ENCODE results near the gene ZNF205. TPM values are rescaled to one million over a fixed set of nuclear protein-coding genes. Genes with fewer than 3 reads are reported as not detected.

ZNF205 gene
- total and polyA plus RNA-seq, 9 of the 15 experiments (the other 6 are each of a cell fraction or from before 2014, with no cell fraction given) = 2.4 to 11.8 (median 5.1) TPM; not detected in 2

DNA sequence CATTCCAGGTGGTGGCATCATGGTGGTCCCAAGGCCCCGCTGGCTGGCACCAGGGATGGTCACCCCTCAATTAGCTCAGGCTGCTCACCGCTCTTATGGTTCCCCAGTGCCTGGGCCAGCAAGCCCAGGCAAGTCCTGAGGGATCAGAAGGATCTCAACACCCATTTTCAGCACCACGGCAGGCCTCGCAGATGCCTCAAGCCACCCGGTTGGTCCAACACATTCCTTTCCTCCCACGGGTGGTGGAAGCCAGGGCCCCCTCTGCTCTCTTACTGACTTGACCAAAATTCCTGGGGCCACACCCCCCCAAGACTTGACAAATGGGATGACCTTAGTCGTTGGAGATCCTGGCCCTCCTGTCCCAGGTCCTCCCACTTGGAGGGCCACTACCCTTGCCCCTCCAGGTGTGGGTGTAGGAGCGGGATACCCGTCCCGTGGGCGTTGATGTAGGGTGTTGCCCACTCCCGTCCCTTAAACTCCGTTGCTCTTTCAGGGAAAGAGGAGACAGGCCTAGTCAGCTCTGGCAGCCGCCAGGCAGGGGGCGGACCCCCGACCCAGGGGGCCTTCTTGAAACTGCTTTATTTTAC, 5.9 kb downstream of the ZNF205 start:
- TF ChIP-seq NR3C1 (CRISPR knock-in tag; IDR thresholded peaks at IDR 0.05) (no peak), ZNF253 (CRISPR knock-in tag; conservative IDR thresholded peaks at IDR 0.05) (no peak), SRSF3 (IDR thresholded peaks at IDR 0.05; ENCODE audit: insufficient read depth, low read length) (no peak), RB1 (IDR thresholded peaks at IDR 0.05; ENCODE audit: low read depth) (no peak), RBM14 (IDR thresholded peaks at IDR 0.05; ENCODE audit: borderline replicate concordance, insufficient read depth, low read depth, low read length) (no peak), SAP30 (IDR thresholded peaks at IDR 0.05; ENCODE audit: borderline replicate concordance, insufficient read depth, low read depth, low read length, poor library complexity, severe bottlenecking) (no peak)
- TF ChIP-seq, protein P1, sequence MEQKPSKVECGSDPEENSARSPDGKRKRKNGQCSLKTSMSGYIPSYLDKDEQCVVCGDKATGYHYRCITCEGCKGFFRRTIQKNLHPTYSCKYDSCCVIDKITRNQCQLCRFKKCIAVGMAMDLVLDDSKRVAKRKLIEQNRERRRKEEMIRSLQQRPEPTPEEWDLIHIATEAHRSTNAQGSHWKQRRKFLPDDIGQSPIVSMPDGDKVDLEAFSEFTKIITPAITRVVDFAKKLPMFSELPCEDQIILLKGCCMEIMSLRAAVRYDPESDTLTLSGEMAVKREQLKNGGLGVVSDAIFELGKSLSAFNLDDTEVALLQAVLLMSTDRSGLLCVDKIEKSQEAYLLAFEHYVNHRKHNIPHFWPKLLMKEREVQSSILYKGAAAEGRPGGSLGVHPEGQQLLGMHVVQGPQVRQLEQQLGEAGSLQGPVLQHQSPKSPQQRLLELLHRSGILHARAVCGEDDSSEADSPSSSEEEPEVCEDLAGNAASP (IDR thresholded peaks at IDR 0.05) = no peak
- TF ChIP-seq, protein P2, sequence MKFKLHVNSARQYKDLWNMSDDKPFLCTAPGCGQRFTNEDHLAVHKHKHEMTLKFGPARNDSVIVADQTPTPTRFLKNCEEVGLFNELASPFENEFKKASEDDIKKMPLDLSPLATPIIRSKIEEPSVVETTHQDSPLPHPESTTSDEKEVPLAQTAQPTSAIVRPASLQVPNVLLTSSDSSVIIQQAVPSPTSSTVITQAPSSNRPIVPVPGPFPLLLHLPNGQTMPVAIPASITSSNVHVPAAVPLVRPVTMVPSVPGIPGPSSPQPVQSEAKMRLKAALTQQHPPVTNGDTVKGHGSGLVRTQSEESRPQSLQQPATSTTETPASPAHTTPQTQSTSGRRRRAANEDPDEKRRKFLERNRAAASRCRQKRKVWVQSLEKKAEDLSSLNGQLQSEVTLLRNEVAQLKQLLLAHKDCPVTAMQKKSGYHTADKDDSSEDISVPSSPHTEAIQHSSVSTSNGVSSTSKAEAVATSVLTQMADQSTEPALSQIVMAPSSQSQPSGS (CRISPR knock-in tag; IDR thresholded peaks at IDR 0.05) = no peak
- Histone ChIP-seq H3K9ac (ENCODE audit: insufficient read depth in 1 of 2, low read depth in 2 of 2, low read length in 2 of 2) (no peak overlapping the region; a peak in 2 of 4 replicates), H3K4me2 (ENCODE audit: insufficient read depth, low read length) (no peak overlapping the region), H4K20me1 (replicated peaks; ENCODE audit: control insufficient read depth, insufficient read depth, low read length) (no peaks in the 10 kb centered on the region; the same call in 1 of the 2 replicates), H2AFZ (ENCODE audit: low read depth, low read length) (no peak overlapping the region), H3K27ac (ENCODE audit: extremely low read depth, low read depth, low read length) (no peak overlapping the region), H3K9me1 (ENCODE audit: control insufficient read depth, insufficient read depth, low read length) (no peaks in the 10 kb centered on the region), H3K4me1 (replicated peaks in 1 of 2; ENCODE audit: control insufficient read depth in 2 of 2, insufficient read depth in 2 of 2, low read length in 2 of 2) (peaks cover 9 to 28% of the 10 kb centered on the region in 2 experiments; a peak in 4 of 5 replicates), H3K36me3 (ENCODE audit: control insufficient read depth, insufficient read depth, low read length) (peaks cover 21% of the 10 kb centered on the region; the same call in 2 of the 3 replicates), H3K79me2 (ENCODE audit: control insufficient read depth, insufficient read depth, low read length) (peaks cover 5% of the 10 kb centered on the region; the same call in 1 of the 3 replicates), H3K27me3 (ENCODE audit: control insufficient read depth in 2 of 2, insufficient read depth in 2 of 2, low read length in 2 of 2) (no peaks in the 10 kb centered on the region), H3K4me3 (no peak overlapping the region), H3K9me3 (replicated peaks; ENCODE audit: control insufficient read depth, insufficient read depth, low read depth, low read length) (no peaks in the 10 kb centered on the region)
- intact Hi-C loops (cut with micrococcal nuclease) (no loop called here), in situ Hi-C loops (cut with MboI) (no loop called here)
- no TSS peak for BruUV-seq (replicated peaks)
- ChIA-PET POLR2A (interaction anchor here (0.5 to 1.6 kb wide), 4 partner anchors 8 to 1087 kb away, joined by 3 to 6 read pairs (median 4); no protein-coding TSS in a partner anchor), CTCF (ENCODE audit: low intra/inter-chr PET ratio) (no interaction called here)
- FAIRE-seq = no peak
- 83% methylated on average over 16 of the region's 16 CpGs for WGBS (ENCODE audit: insufficient coverage, low coverage, missing lambda C conversion rate)
- ATAC-seq = no peak
- no peak for DNase-seq (ENCODE audit: extremely low read depth in 1 of 4, low spot score in 3 of 4)
